Stimulated activated CD4-positive, alpha-beta T cell treated with anti-CD3 and anti-CD28 coated beads, Interleukin-12 subunit alpha, Interleukin-12 subunit beta, amount 100 ng/mL, for 4 hours (primary cell): ENCODE data around the gene ADGRE3.
"Not testable (repeated sequence)": the region's sequence is repeated elsewhere in the genome, so short reads cannot be mapped to it uniquely, and the experiment has no call there.

Source experiments
- DNase-seq: peaks from one replicate; pipeline ENCODE4 v3.0.0-alpha.2; 2020

Gene ADGRE3

DNA sequence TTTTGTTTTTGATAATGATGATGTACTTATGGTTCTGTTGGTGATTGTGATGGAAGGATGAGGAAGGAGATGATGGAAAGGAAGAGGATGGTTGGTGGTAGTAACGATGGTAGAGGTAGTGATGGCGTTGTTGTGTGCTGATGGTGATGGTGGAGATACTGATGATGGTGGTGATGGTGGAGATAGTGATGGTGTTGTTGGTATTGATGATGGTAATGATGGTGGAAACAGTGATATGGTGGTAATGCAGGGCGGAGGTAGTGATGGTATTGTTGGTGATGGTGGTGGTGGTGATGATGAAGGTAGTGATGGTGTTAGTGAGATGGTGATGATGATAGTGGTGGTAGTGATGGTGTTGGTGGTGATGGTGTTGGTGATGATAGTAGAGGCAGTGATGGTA lies 79.1 kb downstream of the ADGRE3 start:
- DNase-seq = no peak

DNA sequence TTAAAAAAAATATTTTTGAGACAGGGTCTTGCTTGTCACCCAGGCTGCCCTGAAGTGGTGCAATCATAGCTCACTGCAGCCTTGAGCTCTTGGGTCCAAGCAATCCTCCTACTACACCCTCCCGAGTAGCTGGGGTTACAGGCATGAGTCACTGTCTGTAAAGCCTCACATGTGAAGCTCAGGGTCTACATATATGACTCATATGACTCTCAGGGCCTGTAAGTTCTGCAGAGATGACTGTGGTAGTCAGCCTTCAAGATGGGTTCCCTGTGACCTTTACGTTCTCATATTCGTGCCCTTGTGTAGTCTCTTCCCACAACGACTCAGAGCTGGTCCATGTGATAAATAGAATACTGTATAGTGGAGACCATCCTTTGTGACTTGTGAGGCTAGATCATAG lies 85.2 kb downstream of the ADGRE3 start:
- DNase-seq = not testable (repeated sequence)

DNA sequence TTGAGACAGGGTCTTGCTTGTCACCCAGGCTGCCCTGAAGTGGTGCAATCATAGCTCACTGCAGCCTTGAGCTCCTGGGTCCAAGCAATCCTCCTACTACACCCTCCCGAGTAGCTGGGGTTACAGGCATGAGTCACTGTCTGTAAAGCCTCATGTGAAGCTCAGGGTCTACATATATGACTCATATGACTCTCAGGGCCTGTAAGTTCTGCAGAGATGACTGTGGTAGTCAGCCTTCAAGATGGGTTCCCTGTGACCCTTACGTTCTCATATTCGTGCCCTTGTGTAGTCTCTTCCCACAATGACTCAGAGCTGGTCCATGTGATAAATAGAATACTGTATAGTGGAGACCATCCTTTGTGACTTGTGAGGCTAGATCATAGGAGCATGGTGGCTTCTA lies 89.5 kb downstream of the ADGRE3 start:
- DNase-seq = not testable (repeated sequence)

DNA sequence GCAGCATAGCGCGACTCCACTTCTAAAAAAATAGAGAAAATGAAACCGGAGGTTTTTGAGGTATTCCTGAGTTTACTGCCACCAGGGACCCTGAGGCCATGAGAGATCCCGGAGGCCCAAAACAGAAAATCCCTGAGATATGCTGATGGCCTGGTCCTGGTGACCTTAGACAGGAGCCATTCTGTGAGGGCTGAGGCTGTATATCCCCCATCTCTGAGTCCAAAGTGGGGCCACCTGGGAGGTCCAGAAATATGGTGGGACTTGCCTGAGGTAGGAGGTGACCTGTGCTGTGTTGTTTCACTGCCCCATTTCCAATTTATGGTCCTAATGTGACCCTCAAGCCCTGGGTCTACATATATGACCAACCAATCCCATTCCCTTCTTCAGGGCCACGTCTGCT lies 90.3 kb downstream of the ADGRE3 start:
- DNase-seq = not testable (repeated sequence)

DNA sequence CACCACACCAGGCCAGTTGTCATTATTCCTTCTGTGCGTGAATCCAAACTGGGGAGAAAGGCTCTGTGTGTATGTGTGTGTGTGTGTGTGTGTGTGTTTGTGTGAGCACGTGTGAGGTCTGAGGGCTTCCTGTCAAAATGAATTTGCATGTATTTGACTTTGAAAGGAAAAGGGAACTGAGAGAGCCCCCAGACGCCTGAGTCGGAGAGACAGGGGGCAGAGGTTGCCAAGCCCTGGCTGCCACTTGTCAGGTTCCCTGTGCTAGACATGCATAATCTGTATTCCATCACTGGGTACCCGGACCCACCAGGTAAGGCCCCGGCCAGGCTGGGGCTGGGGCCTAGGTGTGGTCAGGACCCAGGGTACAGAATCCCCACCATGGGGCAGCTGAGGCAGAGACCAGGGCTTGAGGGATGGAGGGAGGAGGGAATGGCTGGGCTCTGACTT lies 91.7 kb downstream of the ADGRE3 start, which contains the start of gene CLEC17A:
Gene CLEC17A (plus strand): TSS at position 191 of the 447 bp plus-strand sequence. CDS start 77 bp downstream, at position 268.
- DNase-seq = no peak

DNA sequence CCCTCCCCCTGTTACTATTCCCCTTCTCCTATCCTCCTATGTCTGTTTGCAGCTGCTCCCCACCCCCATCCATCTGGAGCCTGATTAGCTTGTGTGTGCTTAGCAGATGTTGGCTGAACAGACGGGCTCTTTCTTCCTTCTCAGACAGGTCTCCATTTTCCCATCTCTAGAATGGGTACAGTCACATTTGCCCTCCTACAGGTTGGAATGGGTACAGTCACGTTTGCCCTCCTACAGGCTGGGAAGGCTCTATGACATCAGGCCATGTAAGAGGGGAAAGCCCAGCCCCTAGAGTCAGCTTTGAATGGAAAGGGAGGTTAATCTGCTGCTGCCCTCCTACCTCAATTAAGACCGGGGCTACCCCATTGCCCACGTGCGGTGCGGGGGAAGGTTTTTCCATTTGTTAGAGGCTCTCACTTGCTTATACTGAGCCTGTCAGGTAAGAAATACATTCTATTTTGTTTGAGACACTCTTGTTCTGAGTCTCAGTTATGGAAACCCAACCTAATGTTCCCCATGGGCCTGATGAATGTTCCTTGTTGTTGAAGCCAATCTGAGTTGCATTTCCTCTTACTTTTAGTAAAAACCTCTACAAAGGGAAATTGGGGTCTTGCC lies 93.9 kb downstream of the ADGRE3 start:
- peak; percentile 53 for DNase-seq

DNA sequence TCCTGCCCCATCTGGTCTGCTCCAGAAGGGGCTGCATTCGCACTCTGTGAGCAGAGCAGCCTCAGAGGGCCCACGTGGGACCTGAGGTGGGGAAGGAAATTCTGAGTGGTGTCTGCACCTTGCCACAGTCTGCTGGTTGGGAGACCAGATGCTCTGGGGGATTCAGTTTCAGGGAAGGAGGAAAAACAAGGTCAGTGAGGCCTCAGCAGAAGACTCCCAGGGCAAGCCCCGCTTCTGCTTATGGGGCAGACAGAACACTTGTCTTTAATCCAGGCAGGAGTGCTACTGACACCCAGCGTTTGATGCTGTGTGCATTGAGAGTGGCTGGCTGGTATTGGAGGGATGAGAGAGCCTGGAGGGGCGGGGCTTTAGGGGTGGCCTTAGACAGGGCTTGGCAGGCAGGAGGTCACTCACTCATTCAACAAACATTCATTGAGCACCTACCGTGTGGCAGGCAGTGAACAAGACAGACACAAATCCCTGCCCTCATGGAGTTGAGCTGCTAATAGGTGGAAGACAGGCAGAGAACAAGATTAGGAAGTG lies 96.7 kb downstream of the ADGRE3 start:
- DNase-seq = no peak

DNA sequence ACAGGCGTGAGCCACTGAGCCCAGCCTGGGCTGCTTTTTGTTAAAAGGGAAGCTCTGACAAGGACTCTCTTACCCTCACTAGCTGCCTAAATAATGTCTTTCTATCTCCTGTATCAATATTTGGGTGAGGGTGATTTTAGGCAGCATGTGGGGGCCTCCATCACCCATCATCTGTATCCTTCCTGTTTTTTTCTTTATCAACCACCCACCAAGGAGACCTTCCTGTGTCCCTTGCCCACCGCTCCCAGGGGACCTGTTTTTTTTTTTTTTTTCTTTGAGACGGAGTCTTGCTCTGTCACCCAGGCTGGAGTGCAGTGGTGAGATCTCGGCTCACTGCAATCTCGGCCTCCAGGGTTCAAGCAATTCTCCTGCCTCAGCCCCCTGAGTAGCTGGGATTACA lies 97.4 kb downstream of the ADGRE3 start:
- no peak for DNase-seq

DNA sequence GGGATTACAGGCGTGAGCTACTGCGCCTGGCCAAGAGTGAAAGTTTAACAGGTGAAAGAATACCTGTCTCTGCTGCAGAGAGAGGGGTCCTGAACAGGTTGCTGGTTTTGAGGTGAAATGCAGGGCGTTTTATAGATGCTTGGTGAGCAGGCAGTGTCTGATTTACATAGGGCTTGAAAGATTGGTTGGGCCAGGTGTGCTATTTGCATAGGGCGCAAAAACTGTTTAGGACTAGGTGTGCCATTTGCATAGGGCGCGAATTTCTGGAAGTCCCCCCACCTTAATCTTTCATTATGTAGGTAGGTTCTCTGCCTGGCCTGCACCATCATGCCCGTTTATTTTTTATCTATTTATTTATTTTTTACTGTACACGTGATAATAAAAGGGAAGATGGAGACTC lies 98.3 kb downstream of the ADGRE3 start:
- DNase-seq = no peak

DNA sequence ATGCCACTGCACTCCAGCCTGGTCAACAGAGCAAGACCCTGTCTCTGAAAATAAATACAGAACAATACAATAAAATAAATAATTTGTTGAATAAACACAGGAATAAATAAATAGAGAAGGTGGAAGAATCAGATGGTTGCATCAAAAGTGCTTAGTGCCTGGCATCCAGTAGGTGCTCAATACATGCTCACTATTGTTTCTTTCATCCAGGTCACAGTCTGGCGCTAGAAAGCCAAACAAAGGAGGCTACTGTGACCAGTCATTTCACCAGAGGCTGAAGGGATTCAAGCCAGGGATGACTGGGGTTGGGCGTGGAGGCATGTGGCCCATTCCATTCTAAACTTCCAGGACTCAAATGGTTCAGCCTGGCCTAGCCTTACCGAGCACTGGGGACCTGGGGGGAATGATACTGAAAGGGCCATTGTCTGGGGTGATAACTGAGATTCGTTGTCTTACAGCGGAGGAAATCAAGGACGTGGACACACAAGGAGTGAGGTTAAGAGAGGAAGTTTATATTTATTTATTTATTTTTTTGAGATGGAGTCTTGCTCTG lies 99.1 kb downstream of the ADGRE3 start:
- no peak for DNase-seq

DNA sequence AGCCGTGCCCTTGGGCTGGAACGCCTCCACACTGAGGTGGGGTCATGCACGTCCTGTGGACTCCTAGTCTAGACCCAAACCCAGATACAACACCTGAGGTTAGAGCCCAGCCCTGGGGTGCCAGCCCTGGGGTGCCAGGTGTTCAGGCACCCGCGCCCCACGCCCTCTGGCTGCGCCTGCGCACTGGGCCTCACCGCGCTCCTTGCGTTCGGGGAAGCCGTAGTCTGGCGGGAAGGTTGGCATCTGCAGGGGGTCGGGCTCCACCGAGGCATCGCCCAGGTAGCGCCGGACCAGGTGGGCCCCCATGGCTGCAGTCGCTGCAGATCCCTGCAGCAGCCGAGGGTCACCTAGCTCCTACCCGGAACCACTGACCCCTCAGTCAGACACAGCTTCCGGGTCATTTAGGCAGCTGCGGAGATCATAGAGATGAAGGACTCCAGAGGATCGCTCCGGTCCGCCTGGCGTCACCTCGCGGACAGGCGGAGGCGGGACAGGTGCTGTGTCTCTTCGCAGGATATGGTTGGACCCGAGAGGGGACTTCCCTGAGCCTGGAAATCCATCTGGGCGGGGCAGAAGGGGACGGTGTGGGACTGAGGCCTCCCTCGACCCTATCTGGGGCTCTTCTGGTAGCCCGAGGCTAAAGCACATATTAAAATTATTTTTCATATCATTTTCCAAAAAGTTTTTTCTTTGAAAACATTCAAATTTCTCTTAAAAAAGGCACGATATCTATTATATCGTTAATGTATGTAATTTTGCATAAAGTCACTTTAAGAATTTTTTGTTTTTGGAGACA lies 102.8 kb downstream of the ADGRE3 start, which contains the start of gene NDUFB7:
Gene NDUFB7 (minus strand): TSS at position 372 of the 796 bp plus-strand sequence. CDS start 66 bp downstream, at position 306.
- DNase-seq = peak; percentile 84

DNA sequence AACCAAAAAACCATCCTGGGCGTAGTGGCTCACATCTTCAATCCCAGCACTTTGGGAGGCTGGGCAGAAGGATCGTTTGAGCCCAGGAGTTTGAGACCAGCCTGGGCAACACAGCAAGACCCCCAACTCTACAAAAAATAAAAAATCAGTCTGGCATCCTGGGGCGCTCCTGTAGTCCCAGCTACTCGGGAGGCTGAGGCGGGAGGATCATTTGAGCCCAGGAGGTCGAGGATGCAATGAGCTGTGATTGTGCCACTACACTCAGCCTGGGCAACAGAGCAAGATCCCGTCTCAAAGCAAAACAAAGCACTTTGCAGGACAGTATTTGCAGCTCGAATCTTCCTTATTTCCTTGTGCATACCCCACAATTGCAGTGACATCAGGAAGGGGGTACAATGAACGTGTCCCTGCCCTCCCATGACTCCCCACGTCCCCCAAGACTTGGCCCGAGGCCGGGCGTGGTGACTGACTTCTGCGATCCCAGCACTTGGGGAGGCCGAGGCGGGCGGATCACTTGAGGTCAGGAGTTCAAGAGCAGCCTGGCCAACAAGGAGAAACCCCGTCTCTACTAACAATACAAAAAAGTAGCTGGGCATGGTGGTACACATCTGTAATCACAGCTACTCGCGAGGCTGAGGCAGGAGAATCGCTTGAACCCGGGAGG lies 103.6 kb downstream of the ADGRE3 start:
- no peak for DNase-seq
